Measurements from ENCODE around the gene CHRNB4.
"Not testable (repeated sequence)": the region's sequence is repeated elsewhere in the genome, so short reads cannot be mapped to it uniquely, and the experiment has no call there.

CHRNB4 gene

GRCh38 chr15:78615151-78615589 is 25.8 kb downstream of the CHRNB4 start:
- no peak for DNase-seq (ENCODE audit: low spot score)

- peak; percentile 0 for DNase-seq (ENCODE audit: low spot score)
Observed at GRCh38 chr15:78614021-78614420, 27.0 kb downstream of the CHRNB4 start.

- DNase-seq (ENCODE audit: low spot score) = not testable (repeated sequence)
Observed at GRCh38 chr15:78609551-78609950, 31.5 kb downstream of the CHRNB4 start.

- DNase-seq (ENCODE audit: low spot score) = no peak
Observed at GRCh38 chr15:78605680-78606079, 35.3 kb downstream of the CHRNB4 start.

GRCh38 chr15:78605201-78605600 is 35.8 kb downstream of the CHRNB4 start:
- no peak for DNase-seq (ENCODE audit: low spot score)

- DNase-seq (ENCODE audit: low spot score) = no peak
Observed at GRCh38 chr15:78604420-78604819, 36.6 kb downstream of the CHRNB4 start.

GRCh38 chr15:78603467-78603866 is 37.5 kb downstream of the CHRNB4 start:
- DNase-seq (ENCODE audit: low spot score) = no peak

GRCh38 chr15:78599189-78599588 is 41.8 kb downstream of the CHRNB4 start:
- no peak for DNase-seq (ENCODE audit: low spot score)

- DNase-seq (ENCODE audit: low spot score) = no peak
Observed at GRCh38 chr15:78598348-78598747, 42.7 kb downstream of the CHRNB4 start.

- DNase-seq (ENCODE audit: low spot score) = no peak
Observed at GRCh38 chr15:78597583-78597982, 43.4 kb downstream of the CHRNB4 start.

- DNase-seq (ENCODE audit: low spot score) = no peak
Observed at GRCh38 chr15:78574944-78575343, 66.1 kb downstream of the CHRNB4 start.
